ENCODE measurements around the gene SPATA31C2.

SPATA31C2 gene

DNA sequence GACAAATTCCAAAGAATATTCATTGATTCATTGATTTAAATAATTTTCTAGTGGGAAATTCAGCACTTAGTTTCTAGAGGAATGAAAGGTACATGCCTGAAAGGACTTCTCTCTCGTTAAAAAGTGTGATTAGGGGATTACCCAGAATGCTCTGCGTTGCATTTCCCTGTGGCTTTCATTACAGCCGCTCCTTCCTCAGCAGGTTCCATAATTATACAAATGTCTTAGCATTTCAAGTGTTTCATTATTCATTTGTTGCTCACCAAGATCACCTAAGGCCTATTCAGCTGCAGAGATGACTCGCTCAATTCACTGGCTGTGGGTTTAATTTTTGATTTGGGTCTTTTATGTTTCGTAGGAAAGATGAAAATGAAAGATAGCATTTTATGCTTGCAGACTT is 52.8 kb downstream of the SPATA31C2 start:
- intact Hi-C loops (cut with DNase I; ENCODE audit: low total_unique reads), result no loop called here
- Histone ChIP-seq H3K27me3 (peaks cover 0 to 9% of the 10 kb centered on the region in 2 donors), H3K4me3 (no peak overlapping the region), H3K4me1 (no peaks in the 10 kb centered on the region), H3K36me3 (no peaks in the 10 kb centered on the region), H3K27ac (no peak overlapping the region), H3K9me3 (no peaks in the 10 kb centered on the region)
- no peak for DNase-seq
- TF ChIP-seq, protein P1, sequence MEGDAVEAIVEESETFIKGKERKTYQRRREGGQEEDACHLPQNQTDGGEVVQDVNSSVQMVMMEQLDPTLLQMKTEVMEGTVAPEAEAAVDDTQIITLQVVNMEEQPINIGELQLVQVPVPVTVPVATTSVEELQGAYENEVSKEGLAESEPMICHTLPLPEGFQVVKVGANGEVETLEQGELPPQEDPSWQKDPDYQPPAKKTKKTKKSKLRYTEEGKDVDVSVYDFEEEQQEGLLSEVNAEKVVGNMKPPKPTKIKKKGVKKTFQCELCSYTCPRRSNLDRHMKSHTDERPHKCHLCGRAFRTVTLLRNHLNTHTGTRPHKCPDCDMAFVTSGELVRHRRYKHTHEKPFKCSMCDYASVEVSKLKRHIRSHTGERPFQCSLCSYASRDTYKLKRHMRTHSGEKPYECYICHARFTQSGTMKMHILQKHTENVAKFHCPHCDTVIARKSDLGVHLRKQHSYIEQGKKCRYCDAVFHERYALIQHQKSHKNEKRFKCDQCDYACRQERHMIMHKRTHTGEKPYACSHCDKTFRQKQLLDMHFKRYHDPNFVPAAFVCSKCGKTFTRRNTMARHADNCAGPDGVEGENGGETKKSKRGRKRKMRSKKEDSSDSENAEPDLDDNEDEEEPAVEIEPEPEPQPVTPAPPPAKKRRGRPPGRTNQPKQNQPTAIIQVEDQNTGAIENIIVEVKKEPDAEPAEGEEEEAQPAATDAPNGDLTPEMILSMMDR (IDR thresholded peaks at IDR 0.05), result no peak

DNA sequence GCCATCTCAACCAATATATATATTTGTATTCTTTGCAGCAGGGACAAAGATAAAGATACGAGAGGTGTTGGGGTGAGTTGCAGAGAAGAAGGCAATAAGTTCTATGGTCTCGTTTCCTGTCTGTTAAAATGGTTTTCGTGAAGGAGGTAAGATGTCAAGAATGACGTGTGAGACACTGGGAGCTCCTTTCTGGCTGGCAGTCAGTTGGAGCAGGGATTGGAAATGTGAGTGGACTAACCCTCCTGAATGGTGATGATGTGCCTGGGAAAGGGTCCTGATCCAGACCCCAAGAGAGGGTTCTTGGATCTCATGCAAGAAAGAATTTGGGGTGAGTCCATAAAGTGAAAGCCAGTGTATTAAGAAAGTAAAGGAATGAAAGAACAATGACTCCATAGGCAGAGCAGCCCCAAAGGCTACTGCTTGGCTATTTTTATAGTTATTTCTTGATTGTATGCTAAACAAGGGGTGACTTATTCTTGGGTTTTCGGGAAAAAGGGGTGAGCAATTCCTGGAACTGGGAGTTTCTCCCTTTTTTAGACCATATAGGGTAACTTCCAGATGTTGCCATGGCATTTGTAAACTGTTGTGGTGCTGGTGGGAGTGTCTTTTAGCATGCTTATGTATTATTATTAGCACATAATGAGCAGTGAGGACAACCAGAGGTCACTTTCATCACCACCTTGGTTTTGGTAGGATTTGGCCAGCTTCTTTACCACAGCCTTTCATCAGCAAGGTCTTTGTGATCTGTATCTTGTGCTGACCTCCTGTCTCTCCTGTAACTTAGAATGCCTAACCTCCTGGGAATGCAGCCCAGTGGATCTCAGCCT is 53.7 kb downstream of the SPATA31C2 start:
- Histone ChIP-seq H3K27me3 (peaks cover 0 to 7% of the 10 kb centered on the region in 2 donors), H3K9me3 (no peaks in the 10 kb centered on the region), H3K4me3 (no peak overlapping the region), H3K4me1 (no peaks in the 10 kb centered on the region), H3K27ac (no peak overlapping the region), H3K36me3 (no peaks in the 10 kb centered on the region)
- DNase-seq, result no peak
- intact Hi-C loops (cut with DNase I; ENCODE audit: low total_unique reads), result no loop called here
- TF ChIP-seq, protein P1 (IDR thresholded peaks at IDR 0.05), result no peak

Data from tibial artery (tissue), 4 donors.